Pulmonary artery endothelial cell (primary cell): ENCODE data around the gene GNG8. TPM values are rescaled to one million over a fixed set of nuclear protein-coding genes. Genes with fewer than 3 reads are reported as not detected.

ENCODE experiments used
- DNase-seq: peaks from one replicate; pipeline ENCODE4 v3.0.0-alpha.2; 2011; ENCODE audit warnings: low read depth, low spot score
- total RNA-seq: library from RNA; depleted of rRNA; stranded (reverse); fragments of >200 nt; gene quantifications from 2 replicates; pipeline ENCODE4 v1.2.3, GENCODE V29; 2014

GNG8 gene
- total RNA-seq, 1 donor from 2014 or later: not detected

- DNase-seq: no peak
These were observed 33.4 kb downstream of the GNG8 start for GRCh38 chr19:46602392-46603194.

GRCh38 chr19:46601318-46602224, 34.4 kb downstream of the GNG8 start, which contains the start of gene CALM3:
TSS of gene CALM3 (plus strand) at chr19:46601330. CDS start at chr19:46601435, 105 bp downstream.
- no peak for DNase-seq

- DNase-seq: peak; percentile 93
These were observed 35.4 kb downstream of the GNG8 start for GRCh38 chr19:46600384-46601317.

DNA sequence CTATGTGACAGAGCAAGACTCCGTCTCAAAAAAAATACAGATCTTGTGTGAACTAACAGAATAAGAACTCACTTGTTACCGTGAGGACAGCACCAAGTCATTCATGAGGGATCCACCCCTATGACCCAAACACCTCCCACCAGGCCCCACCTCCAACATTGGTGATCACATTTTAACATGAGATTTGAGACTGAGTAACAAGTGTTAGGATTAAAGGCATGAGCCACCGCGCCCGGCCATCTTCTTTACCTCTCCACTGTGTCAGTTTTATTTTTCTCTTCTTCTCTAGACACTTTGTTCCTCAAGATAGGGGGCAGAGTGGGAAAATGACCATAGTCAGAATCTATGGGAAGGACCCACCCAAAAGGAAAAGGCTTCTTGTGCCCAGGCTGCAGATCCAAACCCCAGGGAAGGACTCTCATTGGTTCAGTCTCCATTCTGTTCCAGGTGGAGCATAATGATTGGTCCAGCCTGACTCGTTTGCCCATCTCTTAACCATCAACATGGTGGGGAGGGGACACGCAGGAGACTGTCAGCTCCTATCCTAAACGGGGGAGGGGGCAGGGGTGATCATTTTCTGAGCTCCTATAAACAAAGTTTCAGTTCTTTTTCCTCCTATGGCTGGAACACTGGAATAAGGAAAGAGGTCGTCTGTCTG, 36.2 kb downstream of the GNG8 start:
- no peak for DNase-seq

- no peak for DNase-seq
These were observed 37.6 kb downstream of the GNG8 start for GRCh38 chr19:46598372-46598917.

- no peak for DNase-seq
These were observed 40.0 kb downstream of the GNG8 start for GRCh38 chr19:46596008-46596407.

DNA sequence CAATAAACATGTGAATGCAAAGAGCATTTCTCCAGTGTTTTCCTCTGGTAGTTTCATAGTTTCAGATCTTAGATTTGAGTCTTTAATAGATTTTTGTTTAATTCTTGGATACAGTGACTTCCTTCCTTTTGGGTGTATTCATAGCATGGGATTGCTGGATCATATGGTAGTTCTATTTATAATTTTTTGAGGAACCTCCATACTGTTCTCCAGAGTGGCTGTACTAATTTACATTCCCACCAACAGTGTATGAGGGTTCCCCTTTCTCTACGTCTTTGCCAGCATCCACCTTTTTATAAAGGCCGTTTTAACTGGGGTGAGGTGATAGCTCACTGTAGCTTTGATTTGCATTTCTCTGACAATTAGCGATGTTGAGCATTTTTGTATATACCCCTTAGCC, 44.1 kb downstream of the GNG8 start:
- no peak for DNase-seq

GRCh38 chr19:46591254-46591653, 44.7 kb downstream of the GNG8 start:
- DNase-seq: no peak

DNA sequence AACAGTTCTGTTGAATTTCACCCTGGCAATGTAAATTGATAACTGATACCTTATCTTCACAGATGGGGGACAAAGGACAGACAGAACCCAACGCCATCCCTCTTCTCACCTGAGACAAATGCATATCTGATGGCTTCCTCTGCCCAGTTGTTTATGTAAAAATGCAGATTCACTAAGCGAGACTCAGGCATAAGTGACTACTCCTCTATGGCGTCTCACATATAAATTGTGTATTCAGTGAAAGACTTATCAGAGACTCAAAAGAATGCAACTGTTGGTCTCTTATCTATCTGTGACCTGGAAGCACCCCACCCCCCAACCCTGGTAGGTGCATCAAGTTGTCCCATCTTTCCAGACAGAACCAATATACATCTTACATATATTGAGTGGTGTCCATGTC, 48.1 kb downstream of the GNG8 start:
- no peak for DNase-seq

- DNase-seq: no peak
These were observed 49.7 kb downstream of the GNG8 start for GRCh38 chr19:46586294-46586693.

DNA sequence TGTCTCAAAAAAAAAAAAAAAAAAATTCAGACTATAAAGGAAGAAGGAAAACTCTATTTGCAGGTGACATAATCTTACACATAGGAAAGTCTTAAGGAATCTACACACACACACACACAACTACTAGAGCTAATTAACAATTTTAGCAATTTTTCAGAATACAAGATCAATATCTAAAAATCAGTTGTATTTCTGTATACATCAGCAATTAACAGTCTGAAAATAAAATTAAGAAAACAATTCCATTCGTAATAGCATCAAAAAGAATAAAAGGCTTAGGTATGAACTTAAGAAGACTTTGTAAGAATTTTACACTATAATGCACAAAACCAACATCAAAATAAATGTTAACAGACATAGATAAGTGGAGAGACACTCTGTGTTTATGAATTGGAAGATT, 50.5 kb downstream of the GNG8 start:
- no peak for DNase-seq

Other genes starting within 250 kb of the GNG8 start
- 0.07 and 0.25 TPM in 2 replicates for gene CCDC8, start 222.6 kb downstream of the GNG8 start, total RNA-seq
- under 0.01 TPM in 1 of 2 replicates, not detected in the other for gene PNMA8C, start 207.3 kb downstream of the GNG8 start, total RNA-seq
- 0.20 and 1.7 TPM in 2 replicates for gene PNMA8A, start 164.6 kb downstream of the GNG8 start, total RNA-seq
- gene PNMA8B, start 140.3 kb downstream of the GNG8 start, total RNA-seq: 0.07 and 0.11 TPM in 2 replicates
- 175 and 224 TPM in 2 replicates for gene CALM3, start 34.9 kb downstream of the GNG8 start, total RNA-seq
- 7.9 and 8.5 TPM in 2 replicates for gene PTGIR, start 11.1 kb downstream of the GNG8 start, total RNA-seq
- gene DACT3, start 25.0 kb upstream of the GNG8 start, total RNA-seq: 0.66 and 1.3 TPM in 2 replicates
- gene PRKD2, start 80.9 kb upstream of the GNG8 start, total RNA-seq: 39.4 and 49.7 TPM in 2 replicates
- gene FKRP, start 109.9 kb upstream of the GNG8 start, total RNA-seq: 15.4 and 21.3 TPM in 2 replicates
- 86.7 and 90.7 TPM in 2 replicates for gene STRN4, start 110.2 kb upstream of the GNG8 start, total RNA-seq
- gene SLC1A5, start 152.4 kb upstream of the GNG8 start, total RNA-seq: 54.9 and 105 TPM in 2 replicates
- gene AP2S1, start 214.6 kb upstream of the GNG8 start, total RNA-seq: 149 and 203 TPM in 2 replicates
- 21.4 and 30.5 TPM in 2 replicates for gene ARHGAP35, start 224.8 kb upstream of the GNG8 start, total RNA-seq